OCI-LY3 (cell line): Measurements from ENCODE around the gene TNNI2.

ENCODE experiments used
- EZH2phosphoT487 ChIP-seq: fragments of 200-600 bp; shearing (Covaris generic); IDR thresholded peaks from 2 replicates; pipeline ENCODE4 v1.6.1; 2018; ENCODE audit warnings: antibody characterized with exemption, mixed run types, low read depth
- TF ChIP-seq, protein P1 (sequence below): fragments of 200-600, 300-600 bp; sonication (generic); IDR thresholded peaks from 2 replicates; pipeline ENCODE4 v1.5.1; 2014; ENCODE audit warnings: antibody characterized with exemption, low read length, low read depth

DNA sequence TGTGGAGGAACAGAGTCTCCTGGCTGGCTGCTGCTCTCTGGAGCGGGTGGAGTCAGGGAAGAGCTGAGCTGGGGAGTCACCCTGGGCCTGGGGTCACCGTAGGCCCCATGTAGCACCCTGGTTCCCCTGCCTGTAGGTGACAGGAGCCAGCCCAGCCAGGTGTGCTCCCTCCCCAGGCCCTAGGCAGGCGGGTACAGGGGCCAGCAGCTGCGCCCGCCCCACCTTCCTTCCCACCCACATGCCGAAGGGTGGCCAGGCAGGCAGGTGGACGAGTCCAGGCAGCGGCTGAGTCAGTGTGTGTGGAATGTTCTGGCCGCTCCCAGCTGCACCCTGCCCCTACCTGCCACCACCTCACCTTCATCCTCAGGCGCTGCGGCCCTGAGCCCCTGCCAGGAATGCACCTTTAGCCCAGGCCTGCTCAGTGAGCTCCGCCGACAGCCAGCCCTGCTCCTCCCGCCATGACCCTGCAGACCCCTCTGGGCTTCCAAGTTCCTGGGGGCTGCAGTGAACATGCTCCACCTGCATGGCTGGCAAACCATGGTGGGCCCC, 4.6 kb upstream of the TNNI2 start:
- TF ChIP-seq, protein P1, sequence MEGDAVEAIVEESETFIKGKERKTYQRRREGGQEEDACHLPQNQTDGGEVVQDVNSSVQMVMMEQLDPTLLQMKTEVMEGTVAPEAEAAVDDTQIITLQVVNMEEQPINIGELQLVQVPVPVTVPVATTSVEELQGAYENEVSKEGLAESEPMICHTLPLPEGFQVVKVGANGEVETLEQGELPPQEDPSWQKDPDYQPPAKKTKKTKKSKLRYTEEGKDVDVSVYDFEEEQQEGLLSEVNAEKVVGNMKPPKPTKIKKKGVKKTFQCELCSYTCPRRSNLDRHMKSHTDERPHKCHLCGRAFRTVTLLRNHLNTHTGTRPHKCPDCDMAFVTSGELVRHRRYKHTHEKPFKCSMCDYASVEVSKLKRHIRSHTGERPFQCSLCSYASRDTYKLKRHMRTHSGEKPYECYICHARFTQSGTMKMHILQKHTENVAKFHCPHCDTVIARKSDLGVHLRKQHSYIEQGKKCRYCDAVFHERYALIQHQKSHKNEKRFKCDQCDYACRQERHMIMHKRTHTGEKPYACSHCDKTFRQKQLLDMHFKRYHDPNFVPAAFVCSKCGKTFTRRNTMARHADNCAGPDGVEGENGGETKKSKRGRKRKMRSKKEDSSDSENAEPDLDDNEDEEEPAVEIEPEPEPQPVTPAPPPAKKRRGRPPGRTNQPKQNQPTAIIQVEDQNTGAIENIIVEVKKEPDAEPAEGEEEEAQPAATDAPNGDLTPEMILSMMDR = no peak
- no peak for TF ChIP-seq EZH2phosphoT487
